Measurements from ENCODE around the gene RAD23B. TPM values are rescaled to one million over a fixed set of nuclear protein-coding genes. Genes with fewer than 3 reads are reported as not detected.

Gene RAD23B
- total RNA-seq, 1 donor from 2014 or later: 171 TPM

GRCh38 chr9:107274953-107275422 lies 8.1 kb upstream of the RAD23B start:
- no peak for TF ChIP-seq CTCF (IDR thresholded peaks at IDR 0.05; ENCODE audit: unreplicated experiment)
- Mint-ChIP-seq H3K27ac (no peak overlapping the region), H3K27me3 (no peaks in the 10 kb centered on the region), H3K4me3 (ENCODE audit: low read depth) (no peak overlapping the region), H3K4me1 (ENCODE audit: low read depth) (peaks cover 6% of the 10 kb centered on the region), H3K9me3 (ENCODE audit: low read depth) (no peaks in the 10 kb centered on the region), H3K36me3 (ENCODE audit: insufficient read depth) (no peaks in the 10 kb centered on the region)
- DNase-seq (ENCODE audit: low spot score, unreplicated experiment): no peak

GRCh38 chr9:107275530-107275929 lies 7.5 kb upstream of the RAD23B start:
- Mint-ChIP-seq H3K4me1 (ENCODE audit: low read depth) (peaks cover 3% of the 10 kb centered on the region), H3K27ac (no peak overlapping the region), H3K36me3 (ENCODE audit: insufficient read depth) (no peaks in the 10 kb centered on the region), H3K9me3 (ENCODE audit: low read depth) (no peaks in the 10 kb centered on the region), H3K4me3 (ENCODE audit: low read depth) (no peak overlapping the region), H3K27me3 (no peaks in the 10 kb centered on the region)
- TF ChIP-seq CTCF (IDR thresholded peaks at IDR 0.05; ENCODE audit: unreplicated experiment): no peak
- DNase-seq (ENCODE audit: low spot score, unreplicated experiment): no peak

GRCh38 chr9:107276966-107277710 lies 5.9 kb upstream of the RAD23B start:
- H3K4me3 Mint-ChIP-seq (ENCODE audit: low read depth): no peak overlapping the region
- peaks cover 9% of the 10 kb centered on the region for H3K4me1 Mint-ChIP-seq (ENCODE audit: low read depth)
- H3K27ac Mint-ChIP-seq: no peak overlapping the region
- TF ChIP-seq CTCF (IDR thresholded peaks at IDR 0.05; ENCODE audit: unreplicated experiment): no peak
- DNase-seq (ENCODE audit: low spot score, unreplicated experiment): no peak
- no peaks in the 10 kb centered on the region for H3K9me3 Mint-ChIP-seq (ENCODE audit: low read depth)
- H3K27me3 Mint-ChIP-seq: no peaks in the 10 kb centered on the region
- no peaks in the 10 kb centered on the region for H3K36me3 Mint-ChIP-seq (ENCODE audit: insufficient read depth)

- Mint-ChIP-seq H3K27me3 (no peaks in the 10 kb centered on the region), H3K9me3 (ENCODE audit: low read depth) (no peaks in the 10 kb centered on the region), H3K27ac (no peak overlapping the region), H3K4me1 (ENCODE audit: low read depth) (peaks cover 12% of the 10 kb centered on the region), H3K4me3 (ENCODE audit: low read depth) (no peak overlapping the region), H3K36me3 (ENCODE audit: insufficient read depth) (no peaks in the 10 kb centered on the region)
- no peak for DNase-seq (ENCODE audit: low spot score, unreplicated experiment)
- TF ChIP-seq CTCF (IDR thresholded peaks at IDR 0.05; ENCODE audit: unreplicated experiment): no peak
These were observed 5.3 kb upstream of the RAD23B start for GRCh38 chr9:107277801-107278200.

GRCh38 chr9:107279086-107279485 lies 4.0 kb upstream of the RAD23B start:
- no peak for DNase-seq (ENCODE audit: low spot score, unreplicated experiment)
- no peaks in the 10 kb centered on the region for H3K27me3 Mint-ChIP-seq
- peaks cover 12% of the 10 kb centered on the region for H3K4me1 Mint-ChIP-seq (ENCODE audit: low read depth)
- no peaks in the 10 kb centered on the region for H3K36me3 Mint-ChIP-seq (ENCODE audit: insufficient read depth)
- H3K9me3 Mint-ChIP-seq (ENCODE audit: low read depth): no peaks in the 10 kb centered on the region
- H3K27ac Mint-ChIP-seq: no peak overlapping the region
- H3K4me3 Mint-ChIP-seq (ENCODE audit: low read depth): no peak overlapping the region
- TF ChIP-seq CTCF (IDR thresholded peaks at IDR 0.05; ENCODE audit: unreplicated experiment): no peak

Measured in progenitor cell of endocrine pancreas (in vitro differentiated cells).